Ishikawa (cell line): ENCODE measurements around the gene PSMB4.

Source experiments
- CEBPB ChIP-seq: IDR thresholded peaks from 2 replicates; pipeline ENCODE4 v1.6.1; 2012
- CREB1 ChIP-seq: IDR thresholded peaks from 2 replicates; pipeline ENCODE4 v1.6.1; 2012; ENCODE audit warnings: low read depth
- EGR1 ChIP-seq: IDR thresholded peaks from 2 replicates; pipeline ENCODE4 v1.6.1; 2012
- EP300 ChIP-seq: IDR thresholded peaks from 2 replicates; pipeline ENCODE4 v1.6.1; 2012; ENCODE audit warnings: borderline replicate concordance
- FOXM1 ChIP-seq: IDR thresholded peaks from 2 replicates; pipeline ENCODE4 v1.6.1; 2012; ENCODE audit warnings: low read depth, borderline replicate concordance
- NFIC ChIP-seq: IDR thresholded peaks from 2 replicates; pipeline ENCODE4 v1.6.1; 2012
- RAD21 ChIP-seq: IDR thresholded peaks from 2 replicates; pipeline ENCODE4 v1.6.1; 2012; ENCODE audit warnings: low read depth
- TAF1 ChIP-seq: IDR thresholded peaks from 2 replicates; pipeline ENCODE4 v1.6.1; 2012; ENCODE audit warnings: low read depth, mild to moderate bottlenecking
- TCF12 ChIP-seq: IDR thresholded peaks from 2 replicates; pipeline ENCODE4 v1.6.1; 2012; ENCODE audit warnings: low read depth
- TEAD4 ChIP-seq: IDR thresholded peaks from 2 replicates; pipeline ENCODE4 v1.6.1; 2012
- YY1 ChIP-seq: IDR thresholded peaks from 2 replicates; pipeline ENCODE4 v1.6.1; 2012; ENCODE audit warnings: low read depth
- ZBTB7A ChIP-seq: IDR thresholded peaks from 2 replicates; pipeline ENCODE4 v1.6.1; 2012; ENCODE audit warnings: low read depth
- TF ChIP-seq, protein P1 (sequence below): IDR thresholded peaks from 2 replicates; pipeline ENCODE4 v1.6.1; 2012
- TF ChIP-seq, protein P2 (sequence below): IDR thresholded peaks from 2 replicates; pipeline ENCODE4 v1.6.1; 2012; ENCODE audit warnings: low read depth, mild to moderate bottlenecking
- TF ChIP-seq, protein P3 (sequence below): IDR thresholded peaks from 2 replicates; pipeline ENCODE4 v1.6.1; 2012

The PSMB4 gene

DNA sequence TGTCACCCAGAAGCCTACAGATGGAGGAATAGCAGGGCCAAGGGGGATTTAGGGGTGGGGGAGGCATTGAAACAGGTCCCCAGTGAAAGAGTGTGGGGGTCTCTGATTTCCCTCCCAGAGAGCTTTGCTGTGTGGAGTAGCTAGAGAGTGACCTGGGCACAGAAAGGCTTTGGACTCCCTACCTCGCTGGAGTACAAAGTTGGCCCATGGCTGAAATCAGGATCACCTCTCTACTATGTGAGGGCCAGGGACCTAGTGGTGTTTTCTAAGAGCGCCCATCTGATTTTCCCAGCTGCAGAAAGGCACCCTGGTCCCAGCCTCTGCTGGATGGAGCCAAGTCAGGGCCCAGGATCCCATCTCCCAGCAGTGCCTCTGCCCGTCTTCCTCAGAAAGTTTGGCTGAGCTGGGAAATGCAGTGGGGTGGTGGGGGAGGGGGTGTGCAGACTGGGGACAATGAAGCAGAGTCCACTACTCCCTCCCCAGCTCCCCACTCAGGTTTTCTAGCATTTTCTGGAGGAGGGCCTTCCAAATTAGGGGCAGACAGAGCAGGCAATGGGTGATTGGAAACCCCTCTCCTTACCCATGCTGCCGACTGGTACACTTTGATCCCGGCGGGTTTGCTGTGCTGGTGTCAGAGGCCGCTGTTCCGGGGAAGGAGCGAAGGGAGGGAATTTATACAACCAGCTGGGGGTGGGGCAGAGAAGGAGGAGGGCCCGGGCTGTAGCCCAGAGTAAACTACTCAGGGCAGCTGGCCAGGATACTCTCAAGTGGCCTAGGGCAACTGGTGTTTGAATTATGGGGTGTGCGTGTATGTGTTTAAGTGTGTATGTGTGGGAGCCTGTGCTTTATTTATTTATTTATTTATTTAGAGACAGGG lies 27.1 kb upstream of the PSMB4 start, which contains the start of gene SELENBP1:
SELENBP1 (minus strand) TSS at position 648 of the 877 bp plus-strand sequence; CDS start at position 584, 64 bp downstream.
- TF ChIP-seq TCF12 (0 out of 2 replicates have a peak, but pooled peaks have one; percentile 29), NFIC (peak; percentile 79), TEAD4 (no peak)

DNA sequence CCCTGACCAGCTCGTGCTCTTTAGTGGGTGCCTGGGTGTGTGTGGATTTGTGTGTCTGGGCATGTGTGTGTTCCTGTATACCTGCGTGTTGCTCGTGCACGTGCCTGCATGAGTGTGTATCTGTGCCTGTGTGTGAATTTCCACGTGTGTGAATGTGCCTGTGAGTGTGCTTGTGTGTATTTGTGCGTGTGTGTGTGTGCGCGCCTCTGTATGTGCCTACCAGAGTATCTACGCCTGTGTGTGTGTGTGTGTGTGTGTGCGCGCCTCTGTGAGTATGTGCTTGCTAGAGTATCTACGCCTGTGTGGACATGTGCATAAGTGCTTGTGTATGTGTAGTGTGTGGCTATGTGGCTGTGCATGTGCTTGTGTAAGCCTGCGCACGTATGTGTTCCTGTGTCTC lies 26.2 kb upstream of the PSMB4 start:
- no peak for TF ChIP-seq FOXM1
- TF ChIP-seq EGR1 = no peak
- TF ChIP-seq, protein P1, sequence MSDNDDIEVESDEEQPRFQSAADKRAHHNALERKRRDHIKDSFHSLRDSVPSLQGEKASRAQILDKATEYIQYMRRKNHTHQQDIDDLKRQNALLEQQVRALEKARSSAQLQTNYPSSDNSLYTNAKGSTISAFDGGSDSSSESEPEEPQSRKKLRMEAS = no peak
- TF ChIP-seq RAD21 = no peak
- no peak for TF ChIP-seq TEAD4
- TF ChIP-seq, protein P2, sequence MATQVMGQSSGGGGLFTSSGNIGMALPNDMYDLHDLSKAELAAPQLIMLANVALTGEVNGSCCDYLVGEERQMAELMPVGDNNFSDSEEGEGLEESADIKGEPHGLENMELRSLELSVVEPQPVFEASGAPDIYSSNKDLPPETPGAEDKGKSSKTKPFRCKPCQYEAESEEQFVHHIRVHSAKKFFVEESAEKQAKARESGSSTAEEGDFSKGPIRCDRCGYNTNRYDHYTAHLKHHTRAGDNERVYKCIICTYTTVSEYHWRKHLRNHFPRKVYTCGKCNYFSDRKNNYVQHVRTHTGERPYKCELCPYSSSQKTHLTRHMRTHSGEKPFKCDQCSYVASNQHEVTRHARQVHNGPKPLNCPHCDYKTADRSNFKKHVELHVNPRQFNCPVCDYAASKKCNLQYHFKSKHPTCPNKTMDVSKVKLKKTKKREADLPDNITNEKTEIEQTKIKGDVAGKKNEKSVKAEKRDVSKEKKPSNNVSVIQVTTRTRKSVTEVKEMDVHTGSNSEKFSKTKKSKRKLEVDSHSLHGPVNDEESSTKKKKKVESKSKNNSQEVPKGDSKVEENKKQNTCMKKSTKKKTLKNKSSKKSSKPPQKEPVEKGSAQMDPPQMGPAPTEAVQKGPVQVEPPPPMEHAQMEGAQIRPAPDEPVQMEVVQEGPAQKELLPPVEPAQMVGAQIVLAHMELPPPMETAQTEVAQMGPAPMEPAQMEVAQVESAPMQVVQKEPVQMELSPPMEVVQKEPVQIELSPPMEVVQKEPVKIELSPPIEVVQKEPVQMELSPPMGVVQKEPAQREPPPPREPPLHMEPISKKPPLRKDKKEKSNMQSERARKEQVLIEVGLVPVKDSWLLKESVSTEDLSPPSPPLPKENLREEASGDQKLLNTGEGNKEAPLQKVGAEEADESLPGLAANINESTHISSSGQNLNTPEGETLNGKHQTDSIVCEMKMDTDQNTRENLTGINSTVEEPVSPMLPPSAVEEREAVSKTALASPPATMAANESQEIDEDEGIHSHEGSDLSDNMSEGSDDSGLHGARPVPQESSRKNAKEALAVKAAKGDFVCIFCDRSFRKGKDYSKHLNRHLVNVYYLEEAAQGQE = no peak
- TF ChIP-seq, protein P3, sequence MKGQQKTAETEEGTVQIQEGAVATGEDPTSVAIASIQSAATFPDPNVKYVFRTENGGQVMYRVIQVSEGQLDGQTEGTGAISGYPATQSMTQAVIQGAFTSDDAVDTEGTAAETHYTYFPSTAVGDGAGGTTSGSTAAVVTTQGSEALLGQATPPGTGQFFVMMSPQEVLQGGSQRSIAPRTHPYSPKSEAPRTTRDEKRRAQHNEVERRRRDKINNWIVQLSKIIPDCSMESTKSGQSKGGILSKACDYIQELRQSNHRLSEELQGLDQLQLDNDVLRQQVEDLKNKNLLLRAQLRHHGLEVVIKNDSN = no peak
- TF ChIP-seq TAF1 = no peak
- TF ChIP-seq CREB1 = no peak
- no peak for TF ChIP-seq ZBTB7A
- TF ChIP-seq CEBPB = no peak
- no peak for TF ChIP-seq EP300
- no peak for TF ChIP-seq TCF12
- no peak for TF ChIP-seq NFIC
- no peak for TF ChIP-seq YY1

DNA sequence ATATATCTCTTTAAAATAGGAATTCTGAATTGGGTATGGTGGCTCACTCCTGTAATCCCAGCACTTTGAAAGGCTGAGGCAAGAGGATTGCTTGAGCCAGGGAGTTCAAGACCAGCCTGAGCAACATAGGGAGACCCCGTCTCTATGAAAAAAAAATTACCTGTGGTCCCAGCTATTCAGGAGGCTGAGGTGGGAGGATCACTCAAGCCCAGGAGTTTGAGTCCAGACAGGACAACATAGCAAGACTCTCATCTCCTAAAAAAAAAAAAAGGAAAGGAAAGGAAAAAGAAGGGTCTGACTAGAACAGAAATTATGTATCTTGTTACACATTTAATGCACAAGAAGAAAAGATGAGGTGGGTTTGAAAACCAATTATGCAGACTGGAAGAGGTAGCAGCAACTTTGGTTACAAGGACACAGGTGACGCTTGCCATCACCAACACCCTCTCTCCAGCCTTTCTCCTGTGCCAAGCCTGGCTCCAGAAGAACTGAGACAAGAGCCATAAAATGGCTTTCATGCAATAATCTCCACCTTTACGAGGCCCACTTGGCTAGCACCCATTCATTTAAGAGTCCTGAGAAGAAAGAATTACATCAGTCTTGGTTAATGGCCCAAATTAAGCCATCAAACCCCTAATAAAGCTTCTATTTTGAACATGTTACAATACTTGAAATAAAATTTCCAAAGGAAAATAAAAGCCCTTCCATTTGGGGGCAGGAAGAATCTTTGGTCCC lies 22.1 kb upstream of the PSMB4 start:
- TF ChIP-seq TCF12 (no peak), NFIC (no peak), TEAD4 (no peak), CEBPB (no peak), FOXM1 (no peak), TAF1 (no peak), ZBTB7A (no peak), YY1 (no peak), CREB1 (no peak), EGR1 (no peak), RAD21 (no peak)
- TF ChIP-seq, protein P2 = no peak
- TF ChIP-seq, protein P1 = no peak

DNA sequence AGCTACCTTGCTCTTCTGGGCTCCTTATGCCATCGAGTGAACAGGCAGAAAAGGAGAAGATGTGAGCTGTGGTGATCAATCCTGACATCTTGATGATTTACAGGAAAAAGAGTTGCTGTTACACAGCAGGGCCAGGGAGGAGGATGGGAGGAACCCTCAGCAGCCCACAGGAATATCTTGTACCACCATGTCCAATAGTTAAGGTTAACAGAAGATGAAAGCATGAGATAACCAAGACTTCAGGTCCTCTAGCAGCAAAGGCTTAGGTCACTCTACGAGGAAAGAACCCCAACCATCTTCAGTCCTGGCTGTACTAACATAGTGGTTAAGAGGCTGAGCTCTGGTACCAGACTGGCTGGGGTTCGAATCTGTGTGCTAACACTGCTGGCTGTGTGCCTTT lies 14.8 kb upstream of the PSMB4 start:
- TF ChIP-seq, protein P1 = no peak
- TF ChIP-seq FOXM1 (no peak), NFIC (no peak), EP300 (no peak), TEAD4 (no peak), TAF1 (no peak), ZBTB7A (no peak), RAD21 (no peak), TCF12 (no peak), EGR1 (no peak), YY1 (no peak), CREB1 (no peak), CEBPB (no peak)
- TF ChIP-seq, protein P3 = no peak
- TF ChIP-seq, protein P2 = no peak
